HepG2 (cell line): ENCODE results near the gene ABCC2. TPM values are rescaled to one million over a fixed set of nuclear protein-coding genes. Genes with fewer than 3 reads are reported as not detected.

Experiments used
- AHR ChIP-seq: IDR thresholded peaks from 2 replicates; pipeline ENCODE4 v1.6.1; 2018; ENCODE audit warnings: missing genetic modification reagents, missing compliant biosample characterization
- ELF3 ChIP-seq: IDR thresholded peaks from 2 replicates; pipeline ENCODE4 v1.6.1; 2016; ENCODE audit warnings: missing genetic modification reagents, missing compliant biosample characterization
- ELF4 ChIP-seq: sonication (generic); formaldehyde crosslinking; IDR thresholded peaks from 2 replicates; pipeline ENCODE4 v1.5.0; 2020; ENCODE audit warnings: missing genetic modification reagents, mild to moderate bottlenecking, moderate library complexity, borderline replicate concordance
- EP300 ChIP-seq, 3 experiments: sonication (generic) in 1 of 3; formaldehyde crosslinking in 1 of 3; IDR thresholded peaks; 2 replicates each; pipeline versions ENCODE4 v1.5.1 to v1.6.1; 2011 to 2020; ENCODE audit warnings: low read depth in 2 of 3, low read length in 2 of 3, borderline replicate concordance in 1 of 3, improper control_type of control experiment in 1 of 3, mild to moderate bottlenecking in 1 of 3, missing genetic modification reagents in 1 of 3, moderate library complexity in 1 of 3
- HDAC1 ChIP-seq: sonication (generic); formaldehyde crosslinking; IDR thresholded peaks from 2 replicates; pipeline ENCODE4 v1.5.1; 2020; ENCODE audit warnings: mild to moderate bottlenecking, missing genetic modification reagents
- MEIS2 ChIP-seq: sonication (generic); formaldehyde crosslinking; IDR thresholded peaks from 2 replicates; pipeline ENCODE4 v1.9.0; 2021; ENCODE audit warnings: mild to moderate bottlenecking, missing genetic modification reagents
- MTERF4 ChIP-seq: sonication (generic); formaldehyde crosslinking; IDR thresholded peaks from 2 replicates; pipeline ENCODE4 v1.8.0; 2023; ENCODE audit warnings: mild to moderate bottlenecking, missing genetic modification reagents
- PAXIP1 ChIP-seq: sonication (generic); formaldehyde crosslinking; conservative IDR thresholded peaks from 2 replicates; pipeline ENCODE4 v1.4.0; 2020; ENCODE audit warnings: mild to moderate bottlenecking, missing genetic modification reagents, moderate library complexity
- SOX6 ChIP-seq, 2 experiments: fragments of 450-650 bp in 1 of 2; sonication (generic) in 1 of 2; formaldehyde crosslinking in 1 of 2; IDR thresholded peaks; 2 replicates each; pipeline versions ENCODE4 v1.4.0 to v1.6.1; 2017 to 2020; ENCODE audit warnings: antibody characterized with exemption in 1 of 2, mild to moderate bottlenecking in 1 of 2, missing genetic modification reagents in 1 of 2
- TFE3 ChIP-seq: IDR thresholded peaks from 2 replicates; pipeline ENCODE4 v1.6.1; 2016
- ZBED4 ChIP-seq: sonication (generic); formaldehyde crosslinking; IDR thresholded peaks from 2 replicates; pipeline ENCODE4 v1.4.0; 2020; ENCODE audit warnings: missing genetic modification reagents, borderline replicate concordance
- ZBTB3 ChIP-seq: sonication (generic); formaldehyde crosslinking; IDR thresholded peaks from 2 replicates; pipeline ENCODE4 v1.4.0; 2020; ENCODE audit warnings: low read depth, mild to moderate bottlenecking, moderate library complexity, missing genetic modification reagents, borderline replicate concordance
- ZBTB7A ChIP-seq: sonication (generic); formaldehyde crosslinking; IDR thresholded peaks from 2 replicates; pipeline ENCODE4 v1.8.0; 2022; ENCODE audit warnings: mild to moderate bottlenecking, missing genetic modification reagents
- ZKSCAN8 ChIP-seq: IDR thresholded peaks from 2 replicates; pipeline ENCODE4 v1.6.1; 2016; ENCODE audit warnings: borderline replicate concordance, missing genetic modification reagents, missing compliant biosample characterization
- ZNF136 ChIP-seq: sonication (generic); formaldehyde crosslinking; IDR thresholded peaks from 2 replicates; pipeline ENCODE4 v1.8.1; 2022; ENCODE audit warnings: low read depth, mild to moderate bottlenecking, moderate library complexity, missing genetic modification reagents
- ZNF550 ChIP-seq: sonication (generic); formaldehyde crosslinking; IDR thresholded peaks from 2 replicates; pipeline ENCODE4 v1.4.0; 2020; ENCODE audit warnings: mild to moderate bottlenecking, missing genetic modification reagents, borderline replicate concordance
- ZSCAN9 ChIP-seq: IDR thresholded peaks from 2 replicates; pipeline ENCODE4 v1.6.1; 2016; ENCODE audit warnings: borderline replicate concordance
- polyA plus RNA-seq, 8 experiments: library from polyadenylated mRNA; depleted of rRNA in 3 of 8; stranded (reverse) in 7 of 8; unstranded in 1 of 8; fragments of >200 nt; fragmentation: Illumina TruSeq in 4 of 8; extraction: Trizol in 4 of 8; gene quantifications; 2 replicates each; pipeline versions ENCODE4 v1.2.1 to v1.2.3, GENCODE V29; 2011 to 2016; ENCODE audit warnings: low read depth in 4 of 8, missing spikeins in 1 of 8, mixed read lengths in 1 of 8; ENCODE audit not compliant: insufficient read depth in 1 of 8
- total RNA-seq, 5 experiments: library from RNA; depleted of rRNA; stranded (reverse); fragments of >200 nt; fragmentation: Illumina TruSeq; extraction: Trizol; gene quantifications; 2 replicates each; pipeline ENCODE4 v1.2.3, GENCODE V29; 2016; ENCODE audit warnings: low read depth in 1 of 5

The ABCC2 gene
- total and polyA plus RNA-seq, 2 of the 13 experiments (the other 11 are each of a cell fraction or from before 2014, with no cell fraction given): 181 to 497 TPM

- TF ChIP-seq PAXIP1 (CRISPR knock-in tag) (peak; percentile 93), ELF4 (no peak), SOX6 (IDR thresholded peaks at IDR 0.05) (no peak), SOX6 (CRISPR knock-in tag; IDR thresholded peaks at IDR 0.05) (peak; percentile 80), MTERF4 (CRISPR knock-in tag) (no peak), TFE3 (CRISPR knock-in tag) (peak; percentile 97), ZBED4 (CRISPR knock-in tag) (no peak), ZNF550 (no peak), ELF3 (CRISPR knock-in tag) (peak; percentile 66), AHR (CRISPR knock-in tag) (no peak), ZKSCAN8 (CRISPR knock-in tag) (peak; percentile 84; the same call in 1 of the 2 replicates), ZNF136 (CRISPR knock-in tag) (peak; percentile 38; the same call in 1 of the 2 replicates), EP300 (IDR thresholded peaks at IDR 0.05; ENCODE audit: low read depth in 2 of 2, low read length in 2 of 2) (peak in 1 of 2 experiments; percentile 90; a peak in 2 of 4 replicates), EP300 (CRISPR knock-in tag; IDR thresholded peaks at IDR 0.05; ENCODE audit: borderline replicate concordance) (peak; percentile 73), ZSCAN9 (CRISPR knock-in tag) (0 out of 2 replicates have a peak, but pooled peaks have one; percentile 57), ZBTB7A (no peak), ZBTB3 (CRISPR knock-in tag) (no peak), HDAC1 (peak; percentile 68), MEIS2 (no peak; the same call in 1 of the 2 replicates)
These were observed at the start of gene ABCC2 (continued) for GRCh38 chr10:99782447-99783286.
